CD8-positive, alpha-beta memory T cell (primary cell): ENCODE measurements around the gene NHSL1. TPM values are rescaled to one million over a fixed set of nuclear protein-coding genes. Genes with fewer than 3 reads are reported as not detected.

Experiments
- CTCF ChIA-PET: fragments of 350-600 bp; sonication (Branson Sonifier 250); formaldehyde crosslinking; loops from one replicate; lab custom pipeline; 2021; ENCODE audit warnings: antibody characterized with exemption; lab: Charles Lee
- POLR2A ChIA-PET: fragments of 350-600 bp; sonication (Branson Sonifier 250); formaldehyde crosslinking; loops from one replicate; lab custom pipeline; 2021; ENCODE audit warnings: antibody characterized with exemption; lab: Charles Lee
- DNase-seq, 5 donors: peaks; one replicate each; pipeline versions ENCODE4 v3.0.0 to v3.0.0-alpha.2; 2020 to 2022; ENCODE audit warnings: mixed read lengths in 1 of 5
- H3K27ac ChIP-seq: one replicate; pipeline ENCODE4 v1.7.0; 2013; ENCODE audit warnings: low read depth, mild to moderate bottlenecking, low read length, moderate library complexity
- H3K27me3 ChIP-seq: 2 replicates; pipeline ENCODE4 v1.7.0; 2013; ENCODE audit warnings: low read length, mild to moderate bottlenecking; ENCODE audit not compliant: insufficient read depth, poor library complexity, severe bottlenecking
- H3K36me3 ChIP-seq: 2 replicates; pipeline ENCODE4 v1.7.0; 2013; ENCODE audit warnings: mild to moderate bottlenecking, low read length, moderate library complexity; ENCODE audit not compliant: insufficient read depth
- H3K4me1 ChIP-seq: 2 replicates; pipeline ENCODE4 v1.7.0; 2013; ENCODE audit warnings: mild to moderate bottlenecking, low read length, moderate library complexity; ENCODE audit not compliant: insufficient read depth
- H3K4me3 ChIP-seq: 2 replicates; pipeline ENCODE4 v1.7.0; 2013; ENCODE audit warnings: mild to moderate bottlenecking, low read length
- H3K9me3 ChIP-seq: 2 replicates; pipeline ENCODE4 v1.7.0; 2013; ENCODE audit warnings: mild to moderate bottlenecking, low read length
- H3K27ac Mint-ChIP-seq, 8 donors: one replicate each; pipeline ENCODE4 v1.8.0; 2020 to 2021; ENCODE audit warnings: mixed read lengths in 8 of 8, mild to moderate bottlenecking in 6 of 8, inconsistent platforms in 3 of 8, moderate library complexity in 3 of 8
- H3K27me3 Mint-ChIP-seq, 2 donors: one replicate each; pipeline ENCODE4 v1.8.0; 2020 to 2021; ENCODE audit warnings: mixed read lengths in 2 of 2, mild to moderate bottlenecking in 1 of 2, moderate library complexity in 1 of 2
- H3K36me3 Mint-ChIP-seq, 3 donors: one replicate each; pipeline ENCODE4 v1.8.0; 2020 to 2021; ENCODE audit warnings: mixed read lengths in 3 of 3, inconsistent platforms in 1 of 3, mild to moderate bottlenecking in 1 of 3
- H3K4me1 Mint-ChIP-seq, 3 donors: one replicate each; pipeline ENCODE4 v1.8.0; 2020 to 2021; ENCODE audit warnings: mixed read lengths in 3 of 3, inconsistent platforms in 1 of 3, mild to moderate bottlenecking in 1 of 3
- H3K4me3 Mint-ChIP-seq, 7 donors: one replicate each; pipeline ENCODE4 v1.8.0; 2020 to 2021; ENCODE audit warnings: mixed read lengths in 7 of 7, mild to moderate bottlenecking in 6 of 7, moderate library complexity in 4 of 7, inconsistent platforms in 2 of 7
- H3K9me3 Mint-ChIP-seq, 5 donors: one replicate each; pipeline ENCODE4 v1.8.0; 2020 to 2022; ENCODE audit warnings: mixed read lengths in 5 of 5, mild to moderate bottlenecking in 3 of 5, moderate library complexity in 2 of 5, inconsistent platforms in 1 of 5
- polyA plus RNA-seq: library from polyadenylated mRNA; unstranded; fragments of 300-500 nt; fragmentation: Illumina TruSeq; gene quantifications from one replicate; pipeline ENCODE4 v1.2.3, GENCODE V29; 2021
- total RNA-seq, 2 experiments: library from RNA; stranded (reverse); gene quantifications; one replicate each; pipeline ENCODE4 v1.2.3, GENCODE V29; 2021

The NHSL1 gene, protein sequence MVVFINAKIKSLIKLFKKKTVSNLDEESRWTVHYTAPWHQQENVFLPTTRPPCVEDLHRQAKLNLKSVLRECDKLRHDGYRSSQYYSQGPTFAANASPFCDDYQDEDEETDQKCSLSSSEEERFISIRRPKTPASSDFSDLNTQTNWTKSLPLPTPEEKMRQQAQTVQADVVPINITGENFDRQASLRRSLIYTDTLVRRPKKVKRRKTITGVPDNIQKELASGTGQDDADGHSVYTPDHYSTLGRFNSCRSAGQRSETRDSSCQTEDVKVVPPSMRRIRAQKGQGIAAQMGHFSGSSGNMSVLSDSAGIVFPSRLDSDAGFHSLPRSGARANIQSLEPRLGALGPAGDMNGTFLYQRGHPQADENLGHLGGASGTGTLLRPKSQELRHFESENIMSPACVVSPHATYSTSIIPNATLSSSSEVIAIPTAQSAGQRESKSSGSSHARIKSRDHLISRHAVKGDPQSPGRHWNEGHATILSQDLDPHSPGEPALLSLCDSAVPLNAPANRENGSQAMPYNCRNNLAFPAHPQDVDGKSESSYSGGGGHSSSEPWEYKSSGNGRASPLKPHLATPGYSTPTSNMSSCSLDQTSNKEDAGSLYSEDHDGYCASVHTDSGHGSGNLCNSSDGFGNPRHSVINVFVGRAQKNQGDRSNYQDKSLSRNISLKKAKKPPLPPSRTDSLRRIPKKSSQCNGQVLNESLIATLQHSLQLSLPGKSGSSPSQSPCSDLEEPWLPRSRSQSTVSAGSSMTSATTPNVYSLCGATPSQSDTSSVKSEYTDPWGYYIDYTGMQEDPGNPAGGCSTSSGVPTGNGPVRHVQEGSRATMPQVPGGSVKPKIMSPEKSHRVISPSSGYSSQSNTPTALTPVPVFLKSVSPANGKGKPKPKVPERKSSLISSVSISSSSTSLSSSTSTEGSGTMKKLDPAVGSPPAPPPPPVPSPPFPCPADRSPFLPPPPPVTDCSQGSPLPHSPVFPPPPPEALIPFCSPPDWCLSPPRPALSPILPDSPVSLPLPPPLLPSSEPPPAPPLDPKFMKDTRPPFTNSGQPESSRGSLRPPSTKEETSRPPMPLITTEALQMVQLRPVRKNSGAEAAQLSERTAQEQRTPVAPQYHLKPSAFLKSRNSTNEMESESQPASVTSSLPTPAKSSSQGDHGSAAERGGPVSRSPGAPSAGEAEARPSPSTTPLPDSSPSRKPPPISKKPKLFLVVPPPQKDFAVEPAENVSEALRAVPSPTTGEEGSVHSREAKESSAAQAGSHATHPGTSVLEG (N-terminal part only)
- total RNA-seq = under 1 TPM; 0.71 to 0.72 TPM
- not detected for polyA plus RNA-seq

DNA sequence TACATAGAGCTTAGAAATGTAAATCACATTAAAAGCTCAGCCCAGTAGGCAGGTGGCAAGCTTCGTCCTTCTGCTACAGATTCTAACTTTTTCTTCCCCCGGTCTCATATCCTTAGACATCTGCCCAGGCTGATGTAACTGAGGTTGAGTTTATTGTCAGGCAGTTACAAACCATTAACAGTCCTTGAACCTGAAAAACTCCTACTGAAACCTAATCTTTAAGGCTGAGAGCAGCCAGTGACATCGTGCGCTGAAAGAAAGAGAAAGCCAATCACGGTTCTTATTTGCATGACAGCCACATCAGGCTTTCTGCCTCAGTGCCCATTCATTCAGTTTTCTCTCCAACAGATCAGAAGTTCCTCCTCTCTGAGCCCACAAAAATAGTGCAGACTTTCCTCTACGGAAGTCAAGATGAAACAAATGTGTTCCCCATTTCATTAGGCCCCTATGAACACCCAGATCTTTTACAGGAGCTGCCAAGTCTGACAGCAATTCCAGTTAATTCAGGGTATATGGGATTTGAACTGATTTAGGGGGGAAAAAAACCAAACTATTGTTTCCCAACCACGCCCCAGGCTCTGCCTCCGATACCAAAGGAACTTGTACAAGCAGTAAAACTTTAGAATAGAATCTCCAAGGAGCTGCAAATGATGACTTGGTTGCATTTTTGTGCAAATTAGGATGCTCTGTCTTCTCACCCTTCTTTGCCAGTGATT lies at the start of gene NHSL1:
Gene NHSL1, minus strand, starts transcription at position 192 of the 716 bp plus-strand sequence. CDS start 204 bp downstream, outside the sequence.
- Histone ChIP-seq H3K9me3 (no peaks in the 10 kb centered on the region), H3K36me3 (no peaks in the 10 kb centered on the region), H3K27me3 (no peaks in the 10 kb centered on the region), H3K4me3 (no peak within 1 kb of the TSS), H3K27ac (no peak within 1 kb of the TSS), H3K4me1 (no peaks in the 10 kb centered on the region)
- ChIA-PET CTCF (interaction anchor here (2.3 kb wide), 1 partner anchor 10 kb away, joined by 7 read pairs; no protein-coding TSS in a partner anchor), POLR2A (no interaction called here)
- no peak within 1 kb of the TSS for H3K4me3 Mint-ChIP-seq
- H3K27me3 Mint-ChIP-seq = peaks cover 11 to 30% of the 10 kb centered on the region in 2 donors
- H3K9me3 Mint-ChIP-seq = no peaks in the 10 kb centered on the region
- H3K36me3 Mint-ChIP-seq = no peaks in the 10 kb centered on the region
- no peak for DNase-seq
- peaks cover 0 to 2% (median 0%) of the 10 kb centered on the region in 3 donors for H3K4me1 Mint-ChIP-seq
- peak within 1 kb of the TSS in 1 of 8 donors; percentile 8 for H3K27ac Mint-ChIP-seq

DNA sequence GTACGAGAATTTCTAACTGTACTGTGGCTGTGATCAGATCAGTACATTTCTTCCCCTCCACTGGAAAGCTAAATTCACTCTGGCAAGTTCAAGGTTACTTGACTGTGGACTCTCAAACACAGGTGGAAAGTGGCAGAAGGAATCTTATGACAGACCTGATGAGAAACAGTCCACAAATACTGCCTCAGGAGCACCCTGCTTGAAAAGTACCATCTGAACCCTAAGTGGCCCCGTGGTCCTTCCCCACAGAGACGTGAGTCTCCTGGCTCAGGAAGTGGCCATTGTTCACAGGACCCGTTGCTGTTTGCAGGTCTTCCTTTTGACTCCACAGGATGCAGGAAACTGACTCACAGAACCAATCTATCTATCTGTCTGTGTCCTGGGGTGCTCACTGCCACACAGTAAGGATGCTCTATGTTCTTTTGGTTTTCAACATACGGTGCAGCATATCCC lies 47.5 kb upstream of the NHSL1 start:
- Histone ChIP-seq H3K9me3 (no peaks in the 10 kb centered on the region), H3K27me3 (peaks cover 4% of the 10 kb centered on the region), H3K27ac (no peak overlapping the region), H3K4me3 (no peak overlapping the region), H3K4me1 (no peaks in the 10 kb centered on the region), H3K36me3 (no peaks in the 10 kb centered on the region)
- Mint-ChIP-seq H3K9me3 (no peaks in the 10 kb centered on the region), H3K36me3 (no peaks in the 10 kb centered on the region), H3K4me3 (no peak overlapping the region), H3K27me3 (peaks cover 11 to 48% of the 10 kb centered on the region in 2 donors), H3K4me1 (peaks cover 0 to 5% (median 4%) of the 10 kb centered on the region in 3 donors), H3K27ac (no peak overlapping the region)
- ChIA-PET POLR2A (no interaction called here), CTCF (interaction anchor here (1.0 kb wide), 1 partner anchor 9 kb away, joined by 3 read pairs; no protein-coding TSS in a partner anchor)
- no peak for DNase-seq

DNA sequence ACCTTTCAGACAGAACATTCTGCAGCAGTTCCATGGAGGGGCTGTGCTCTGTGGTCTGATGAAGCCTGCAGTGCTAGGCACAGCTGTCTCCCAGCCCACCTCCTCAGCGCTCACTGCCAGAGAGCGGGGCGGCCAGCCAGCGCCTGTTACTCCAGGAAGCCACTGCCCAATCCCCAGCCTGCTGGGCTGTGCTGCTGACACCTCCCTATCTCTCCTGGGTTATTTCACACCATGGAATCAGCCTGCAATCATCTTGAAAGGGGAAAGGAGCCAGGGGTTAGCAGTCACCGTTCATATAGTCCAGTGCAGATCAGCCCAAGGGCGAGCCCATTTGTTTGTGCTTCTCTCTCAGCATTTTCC lies 46.3 kb upstream of the NHSL1 start:
- H3K27me3 Mint-ChIP-seq = peaks cover 11 to 46% of the 10 kb centered on the region in 2 donors
- H3K36me3 ChIP-seq = no peaks in the 10 kb centered on the region
- H3K27ac ChIP-seq = no peak overlapping the region
- no peak overlapping the region for H3K4me3 Mint-ChIP-seq
- H3K27ac Mint-ChIP-seq = no peak overlapping the region
- peaks cover 4% of the 10 kb centered on the region for H3K27me3 ChIP-seq
- H3K9me3 ChIP-seq = no peaks in the 10 kb centered on the region
- ChIA-PET POLR2A (no interaction called here), CTCF (no interaction called here)
- DNase-seq = no peak
- H3K36me3 Mint-ChIP-seq = no peaks in the 10 kb centered on the region
- no peaks in the 10 kb centered on the region for H3K9me3 Mint-ChIP-seq
- no peak overlapping the region for H3K4me3 ChIP-seq
- H3K4me1 ChIP-seq = no peaks in the 10 kb centered on the region
- peaks cover 0 to 5% (median 4%) of the 10 kb centered on the region in 3 donors for H3K4me1 Mint-ChIP-seq

DNA sequence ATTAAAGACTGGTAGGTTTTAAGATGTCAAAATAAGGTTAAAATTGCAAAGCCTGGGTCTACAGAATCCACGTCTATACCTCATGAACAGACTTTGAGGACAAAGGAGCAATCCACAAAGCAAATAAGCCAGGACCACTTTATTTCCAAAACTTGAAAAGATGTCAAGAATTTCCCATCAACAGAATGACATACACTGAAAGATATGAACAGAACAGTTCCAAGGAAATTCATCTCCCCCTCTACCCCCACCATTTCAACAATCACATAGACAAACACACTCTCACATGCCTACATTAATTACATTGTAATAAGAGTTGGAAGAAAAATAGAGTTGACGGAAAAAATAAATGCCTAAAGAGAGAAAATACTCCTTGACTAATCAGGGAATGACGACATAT lies 45.2 kb upstream of the NHSL1 start:
- Histone ChIP-seq H3K4me3 (no peak overlapping the region), H3K27ac (no peak overlapping the region), H3K4me1 (no peaks in the 10 kb centered on the region), H3K27me3 (peaks cover 4% of the 10 kb centered on the region), H3K36me3 (no peaks in the 10 kb centered on the region), H3K9me3 (no peaks in the 10 kb centered on the region)
- DNase-seq = no peak
- Mint-ChIP-seq H3K4me3 (no peak overlapping the region), H3K27me3 (peaks cover 11 to 39% of the 10 kb centered on the region in 2 donors), H3K9me3 (no peaks in the 10 kb centered on the region), H3K27ac (no peak overlapping the region), H3K36me3 (no peaks in the 10 kb centered on the region), H3K4me1 (peaks cover 0 to 5% (median 4%) of the 10 kb centered on the region in 3 donors)
- ChIA-PET CTCF (no interaction called here), POLR2A (no interaction called here)

DNA sequence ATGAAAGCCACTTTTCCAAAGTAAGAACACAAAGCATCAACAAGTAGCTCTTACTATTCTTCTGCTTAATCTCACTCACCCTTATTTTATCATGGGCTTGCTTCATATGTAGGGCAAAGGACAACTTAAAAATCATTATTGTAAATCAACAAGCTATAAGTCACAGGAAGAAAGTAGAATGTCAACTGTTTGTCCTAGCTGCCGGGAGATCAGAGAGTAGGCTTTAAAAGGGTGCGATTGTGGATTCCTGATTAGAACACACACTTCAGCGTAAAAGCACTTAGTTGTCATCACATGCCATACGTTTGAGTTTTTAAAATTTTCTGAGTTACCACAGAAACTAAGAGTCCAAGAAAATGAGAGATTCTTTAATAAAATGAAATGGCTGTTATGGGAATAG lies 44.4 kb upstream of the NHSL1 start:
- no peak for DNase-seq
- no peaks in the 10 kb centered on the region for H3K9me3 Mint-ChIP-seq
- CTCF ChIA-PET = interaction anchor here (1.1 kb wide), 1 partner anchor 26 kb away, joined by 3 read pairs; no protein-coding TSS in a partner anchor
- Histone ChIP-seq H3K27ac (no peak overlapping the region), H3K4me1 (no peaks in the 10 kb centered on the region), H3K9me3 (no peaks in the 10 kb centered on the region), H3K36me3 (no peaks in the 10 kb centered on the region), H3K27me3 (peaks cover 4% of the 10 kb centered on the region), H3K4me3 (no peak overlapping the region)
- H3K4me3 Mint-ChIP-seq = no peak overlapping the region
- no peak overlapping the region for H3K27ac Mint-ChIP-seq
- POLR2A ChIA-PET = no interaction called here
- H3K36me3 Mint-ChIP-seq = no peaks in the 10 kb centered on the region
- H3K4me1 Mint-ChIP-seq = peaks cover 0 to 5% (median 4%) of the 10 kb centered on the region in 3 donors
- peaks cover 11 to 36% of the 10 kb centered on the region in 2 donors for H3K27me3 Mint-ChIP-seq

DNA sequence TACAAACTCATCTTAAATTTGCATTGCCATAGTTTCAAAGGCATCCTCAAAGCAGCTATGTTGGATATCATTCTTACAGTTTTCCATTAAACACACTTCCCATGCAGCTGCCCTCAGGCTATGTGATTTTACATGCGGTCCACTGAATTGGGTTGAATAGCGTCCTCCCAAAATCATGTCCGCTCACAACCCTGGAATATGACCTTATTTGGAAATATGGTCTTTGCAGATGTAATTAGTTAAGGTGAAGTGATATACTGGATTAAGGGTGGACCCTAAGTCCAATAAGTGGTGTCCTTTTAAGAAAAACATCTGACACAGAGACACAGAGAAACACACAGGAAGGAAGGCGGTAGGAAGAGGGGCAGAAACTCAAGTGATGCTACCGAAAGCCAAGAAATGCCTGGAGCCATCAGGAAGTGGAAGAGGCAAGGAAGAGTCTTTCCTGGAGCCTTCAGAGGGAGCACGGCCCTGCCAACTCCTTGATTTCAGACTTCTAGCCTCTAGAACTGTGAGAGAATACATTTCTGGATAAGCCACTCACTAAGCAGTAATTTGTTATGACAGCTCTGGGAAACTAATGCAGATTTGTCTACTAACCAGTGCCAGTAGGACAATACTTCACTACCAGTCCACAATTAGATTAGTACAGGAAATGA lies 42.7 kb upstream of the NHSL1 start:
- no peaks in the 10 kb centered on the region for H3K9me3 ChIP-seq
- no peak overlapping the region for H3K27ac Mint-ChIP-seq
- ChIA-PET CTCF (interaction anchor here (0.7 kb wide), 1 partner anchor 426 kb away, joined by 3 read pairs; no protein-coding TSS in a partner anchor), POLR2A (no interaction called here)
- peaks cover 2 to 42% of the 10 kb centered on the region in 2 donors for H3K27me3 Mint-ChIP-seq
- H3K9me3 Mint-ChIP-seq = no peaks in the 10 kb centered on the region
- H3K4me1 Mint-ChIP-seq = peaks cover 0 to 4% (median 3%) of the 10 kb centered on the region in 3 donors
- H3K27me3 ChIP-seq = peaks cover 4% of the 10 kb centered on the region
- no peak overlapping the region for H3K4me3 ChIP-seq
- no peak overlapping the region for H3K27ac ChIP-seq
- no peak for DNase-seq
- no peaks in the 10 kb centered on the region for H3K4me1 ChIP-seq
- H3K36me3 ChIP-seq = no peaks in the 10 kb centered on the region
- H3K4me3 Mint-ChIP-seq = no peak overlapping the region
- no peaks in the 10 kb centered on the region for H3K36me3 Mint-ChIP-seq

DNA sequence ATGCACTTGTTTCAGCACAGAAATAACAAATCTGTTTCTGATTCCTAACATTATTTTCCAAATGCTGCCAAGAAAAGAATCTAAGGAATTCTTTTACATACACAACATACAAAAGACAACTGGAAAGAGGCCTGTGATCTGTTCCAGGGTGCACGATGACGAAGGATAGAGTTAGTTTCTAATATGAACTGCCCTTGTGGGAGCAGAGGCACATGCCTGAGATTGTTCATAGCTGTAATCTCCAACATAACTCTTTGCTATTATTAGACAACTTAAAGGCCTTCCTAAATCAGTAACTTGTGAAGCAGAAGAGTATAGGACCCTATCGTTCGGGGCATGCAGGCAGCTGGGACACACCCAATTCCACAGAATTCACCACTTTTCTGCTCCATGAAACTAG lies 41.2 kb upstream of the NHSL1 start:
- DNase-seq = no peak
- ChIA-PET CTCF (interaction anchor here (1.0 kb wide), 1 partner anchor 23 kb away, joined by 3 read pairs; no protein-coding TSS in a partner anchor), POLR2A (no interaction called here)
- H3K4me1 ChIP-seq = no peaks in the 10 kb centered on the region
- no peaks in the 10 kb centered on the region for H3K36me3 ChIP-seq
- peaks cover 4% of the 10 kb centered on the region for H3K27me3 ChIP-seq
- H3K36me3 Mint-ChIP-seq = no peaks in the 10 kb centered on the region
- H3K9me3 Mint-ChIP-seq = no peaks in the 10 kb centered on the region
- no peak overlapping the region for H3K4me3 Mint-ChIP-seq
- peaks cover 0 to 42% of the 10 kb centered on the region in 2 donors for H3K27me3 Mint-ChIP-seq
- H3K27ac Mint-ChIP-seq = no peak overlapping the region
- H3K27ac ChIP-seq = no peak overlapping the region
- H3K4me1 Mint-ChIP-seq = no peaks in the 10 kb centered on the region
- no peaks in the 10 kb centered on the region for H3K9me3 ChIP-seq
- no peak overlapping the region for H3K4me3 ChIP-seq
